Thymus (tissue), 11 donors: ENCODE data around the gene BCL11A. TPM values are rescaled to one million over a fixed set of nuclear protein-coding genes. Genes with fewer than 3 reads are reported as not detected.
"Not testable (repeated sequence)": the region's sequence is repeated elsewhere in the genome, so short reads cannot be mapped to it uniquely, and the experiment has no call there.

Experiments
- DNase-seq, 9 donors: peaks; one replicate each; pipeline ENCODE4 v3.0.0-alpha.2; 2013; ENCODE audit warnings: low spot score in 9 of 9, low read depth in 6 of 9, missing footprints in 1 of 9
- H3K27ac ChIP-seq, 2 donors: one replicate each; pipeline ENCODE4 v1.5.1; 2013; ENCODE audit warnings: control low read depth in 1 of 2, low read depth in 1 of 2, low read length in 1 of 2, mild to moderate bottlenecking in 1 of 2, moderate library complexity in 1 of 2
- H3K27me3 ChIP-seq, 2 donors: one replicate each; pipeline ENCODE4 v1.5.1; 2013; ENCODE audit warnings: low read length in 1 of 2; ENCODE audit not compliant: control insufficient read depth in 2 of 2, insufficient read depth in 1 of 2
- H3K36me3 ChIP-seq, 2 donors: one replicate each; pipeline ENCODE4 v1.5.1; 2013; ENCODE audit warnings: low read length in 1 of 2, mild to moderate bottlenecking in 1 of 2, moderate library complexity in 1 of 2; ENCODE audit not compliant: control insufficient read depth in 2 of 2, insufficient read depth in 2 of 2
- H3K4me1 ChIP-seq, 2 donors: one replicate each; pipeline ENCODE4 v1.5.1; 2013; ENCODE audit warnings: low read length in 2 of 2; ENCODE audit not compliant: control insufficient read depth in 2 of 2, insufficient read depth in 2 of 2
- H3K4me3 ChIP-seq, 2 donors: one replicate each; pipeline ENCODE4 v1.5.1; 2013; ENCODE audit warnings: low read length in 2 of 2, control low read depth in 1 of 2, mild to moderate bottlenecking in 1 of 2
- H3K9me3 ChIP-seq, 2 donors: one replicate each; pipeline ENCODE4 v1.5.1; 2013; ENCODE audit warnings: low read length in 1 of 2, mild to moderate bottlenecking in 1 of 2; ENCODE audit not compliant: control insufficient read depth in 2 of 2, insufficient read depth in 1 of 2
- WGBS: extraction: QIAGEN DNeasy Blood & Tissue Kit; methylation state at CpG from one replicate; pipeline ENCODE4 v1.1.7; 2013; 5-methylcytosine and 5-hydroxymethylcytosine counted together
- polyA plus RNA-seq: library from polyadenylated mRNA; stranded (reverse); fragments of 200-250 nt; gene quantifications from one replicate; pipeline ENCODE4 v1.2.3, GENCODE V29; 2013
- total RNA-seq: library from RNA; stranded (reverse); fragments of 120-200 nt; gene quantifications from one replicate; pipeline ENCODE4 v1.2.4, GENCODE V29; 2013
- donor health status: healthy.

BCL11A gene
- total and polyA plus RNA-seq, 2 donors: 27.9 to 33.6 TPM

GRCh38 chr2:60432035-60432601 lies 121.3 kb downstream of the BCL11A start:
- DNase-seq: no peak
- Histone ChIP-seq H3K27ac (no peak overlapping the region), H3K27me3 (no peaks in the 10 kb centered on the region), H3K4me3 (no peak overlapping the region), H3K36me3 (no peaks in the 10 kb centered on the region), H3K9me3 (no peaks in the 10 kb centered on the region), H3K4me1 (peaks cover under 1 to 10% of the 10 kb centered on the region in 2 donors)
- WGBS: 92% methylated on average over 8 of the region's 8 CpGs

GRCh38 chr2:60429681-60430080 lies 123.8 kb downstream of the BCL11A start:
- 96% methylated on average over 4 of the region's 4 CpGs for WGBS
- H3K4me1 ChIP-seq: peaks cover 0 to 6% of the 10 kb centered on the region in 2 donors
- H3K27ac ChIP-seq: no peak overlapping the region
- no peaks in the 10 kb centered on the region for H3K9me3 ChIP-seq
- no peak overlapping the region for H3K4me3 ChIP-seq
- H3K36me3 ChIP-seq: no peaks in the 10 kb centered on the region
- no peaks in the 10 kb centered on the region for H3K27me3 ChIP-seq
- DNase-seq: no peak

- Histone ChIP-seq H3K4me1 (no peaks in the 10 kb centered on the region), H3K27ac (no peak overlapping the region), H3K36me3 (no peaks in the 10 kb centered on the region), H3K27me3 (no peaks in the 10 kb centered on the region), H3K9me3 (no peaks in the 10 kb centered on the region), H3K4me3 (no peak overlapping the region)
- DNase-seq: no peak
- 97% methylated on average over 7 of the region's 7 CpGs for WGBS
Observed at GRCh38 chr2:60426880-60427279, 126.6 kb downstream of the BCL11A start.

GRCh38 chr2:60426341-60426740 lies 127.1 kb downstream of the BCL11A start:
- no peaks in the 10 kb centered on the region for H3K4me1 ChIP-seq
- no peaks in the 10 kb centered on the region for H3K27me3 ChIP-seq
- no peaks in the 10 kb centered on the region for H3K36me3 ChIP-seq
- no peaks in the 10 kb centered on the region for H3K9me3 ChIP-seq
- H3K4me3 ChIP-seq: no peak overlapping the region
- H3K27ac ChIP-seq: no peak overlapping the region
- no peak for DNase-seq

GRCh38 chr2:60424233-60424632 lies 129.2 kb downstream of the BCL11A start:
- Histone ChIP-seq H3K4me3 (no peak overlapping the region), H3K9me3 (no peaks in the 10 kb centered on the region), H3K36me3 (no peaks in the 10 kb centered on the region), H3K4me1 (no peaks in the 10 kb centered on the region), H3K27ac (no peak overlapping the region), H3K27me3 (no peaks in the 10 kb centered on the region)
- no peak for DNase-seq
- WGBS: 94% methylated on average over 5 of the region's 5 CpGs

GRCh38 chr2:60423505-60423904 lies 129.9 kb downstream of the BCL11A start:
- Histone ChIP-seq H3K27ac (no peak overlapping the region), H3K36me3 (no peaks in the 10 kb centered on the region), H3K9me3 (no peaks in the 10 kb centered on the region), H3K4me3 (no peak overlapping the region), H3K27me3 (no peaks in the 10 kb centered on the region), H3K4me1 (no peaks in the 10 kb centered on the region)
- WGBS: 98% methylated on average over 1 of the region's 1 CpG
- no peak for DNase-seq

- H3K4me3 ChIP-seq: no peak overlapping the region
- 96% methylated on average over 7 of the region's 7 CpGs for WGBS
- H3K27ac ChIP-seq: no peak overlapping the region
- H3K4me1 ChIP-seq: no peaks in the 10 kb centered on the region
- DNase-seq: no peak
- H3K36me3 ChIP-seq: no peaks in the 10 kb centered on the region
- no peaks in the 10 kb centered on the region for H3K27me3 ChIP-seq
- no peaks in the 10 kb centered on the region for H3K9me3 ChIP-seq
Observed at GRCh38 chr2:60422826-60423483, 130.5 kb downstream of the BCL11A start.

GRCh38 chr2:60417210-60417609 lies 136.2 kb downstream of the BCL11A start:
- H3K27me3 ChIP-seq, H3K36me3 ChIP-seq, H3K27ac ChIP-seq, H3K9me3 ChIP-seq, DNase-seq, H3K4me3 ChIP-seq, H3K4me1 ChIP-seq: not testable (repeated sequence)
- 99% methylated on average over 1 of the region's 1 CpG for WGBS

GRCh38 chr2:60416221-60417008 lies 137.0 kb downstream of the BCL11A start:
- H3K27me3 ChIP-seq: no peaks in the 10 kb centered on the region
- no peak overlapping the region for H3K27ac ChIP-seq
- H3K4me3 ChIP-seq: no peak overlapping the region
- H3K4me1 ChIP-seq: peaks cover 9 to 14% of the 10 kb centered on the region in 2 donors
- WGBS: 97% methylated on average over 10 of the region's 10 CpGs
- H3K9me3 ChIP-seq: no peaks in the 10 kb centered on the region
- no peak for DNase-seq
- H3K36me3 ChIP-seq: no peaks in the 10 kb centered on the region
